GM18508 (cell line): Measurements from ENCODE around the gene PLPP1.
"Not testable (repeated sequence)": the region's sequence is repeated elsewhere in the genome, so short reads cannot be mapped to it uniquely, and the experiment has no call there.

Source experiments
- ATAC-seq: cut with Tn5 transposase; IDR thresholded peaks from one replicate; pipeline ENCODE4 v1.9.1; 2021; ENCODE audit warnings: moderate number of reproducible peaks; ENCODE audit not compliant: insufficient read depth, unreplicated experiment

PLPP1 gene

GRCh38 chr5:55547781-55548180, 13.0 kb upstream of the PLPP1 start:
- ATAC-seq = no peak

GRCh38 chr5:55546947-55547346, 12.2 kb upstream of the PLPP1 start:
- no peak for ATAC-seq

- no peak for ATAC-seq
Measured at GRCh38 chr5:55544341-55544740, 9.6 kb upstream of the PLPP1 start.

GRCh38 chr5:55541056-55541635, 6.4 kb upstream of the PLPP1 start:
- no peak for ATAC-seq

- no peak for ATAC-seq
Measured at GRCh38 chr5:55540525-55540924, 5.8 kb upstream of the PLPP1 start.

GRCh38 chr5:55540024-55540423, 5.3 kb upstream of the PLPP1 start:
- no peak for ATAC-seq

GRCh38 chr5:55538661-55539060, 3.9 kb upstream of the PLPP1 start:
- ATAC-seq = no peak

GRCh38 chr5:55537315-55537714, 2.6 kb upstream of the PLPP1 start:
- not testable (repeated sequence) for ATAC-seq

GRCh38 chr5:55535199-55535905, 588 bp upstream of the PLPP1 start:
- ATAC-seq = no peak

- peak; percentile 27 for ATAC-seq
Measured at GRCh38 chr5:55533521-55534435, 986 bp downstream of the PLPP1 start.

- ATAC-seq = no peak
Measured at GRCh38 chr5:55530669-55531068, 4.1 kb downstream of the PLPP1 start.

- ATAC-seq = no peak
Measured at GRCh38 chr5:55524816-55525215, 9.9 kb downstream of the PLPP1 start.

GRCh38 chr5:55523293-55523692, 11.5 kb downstream of the PLPP1 start:
- no peak for ATAC-seq

- no peak for ATAC-seq
Measured at GRCh38 chr5:55521881-55522280, 12.9 kb downstream of the PLPP1 start.

GRCh38 chr5:55520117-55520839, 14.5 kb downstream of the PLPP1 start:
- no peak for ATAC-seq

GRCh38 chr5:55518831-55519390, 15.9 kb downstream of the PLPP1 start:
- no peak for ATAC-seq

- no peak for ATAC-seq
Measured at GRCh38 chr5:55517804-55518203, 17.0 kb downstream of the PLPP1 start.

GRCh38 chr5:55511010-55511409, 23.8 kb downstream of the PLPP1 start:
- no peak for ATAC-seq

- ATAC-seq = no peak
Measured at GRCh38 chr5:55510523-55510880, 24.3 kb downstream of the PLPP1 start.

GRCh38 chr5:55509796-55510522, 24.8 kb downstream of the PLPP1 start:
- no peak for ATAC-seq
